ENCODE measurements around the gene APEH. TPM values are rescaled to one million over a fixed set of nuclear protein-coding genes. Genes with fewer than 3 reads are reported as not detected.

Gene APEH
- total and polyA plus RNA-seq, 2 of the 13 experiments (the other 11 are each of a cell fraction or from before 2014, with no cell fraction given): 116 to 130 TPM

DNA sequence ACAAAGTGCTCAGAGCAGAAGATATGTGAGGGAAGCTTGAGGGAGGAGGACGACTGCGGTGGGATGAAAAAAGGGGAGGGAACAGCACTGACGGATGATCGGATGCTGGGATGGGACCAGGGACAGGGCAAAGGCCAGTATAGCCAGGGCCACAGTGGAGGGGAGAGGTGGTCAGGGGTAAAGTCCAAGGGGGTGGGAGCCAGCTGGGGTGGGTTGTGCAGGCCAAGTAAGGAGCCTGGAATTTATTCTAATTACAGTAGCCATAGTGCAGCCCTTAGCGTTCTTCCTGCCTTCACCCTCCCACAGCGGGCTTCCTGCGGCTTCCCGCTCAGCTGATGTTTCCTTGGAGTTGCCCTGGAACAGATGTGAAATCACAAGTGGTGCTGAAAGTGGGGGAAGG lies 7.6 kb upstream of the APEH start (continued):
- TF ChIP-seq NCOA2 (CRISPR knock-in tag; IDR thresholded peaks at IDR 0.05): peak; percentile 41; the same call in 1 of the 2 replicates
- TF ChIP-seq ZNF891 (CRISPR knock-in tag; IDR thresholded peaks at IDR 0.05): no peak
- TF ChIP-seq, protein P1, sequence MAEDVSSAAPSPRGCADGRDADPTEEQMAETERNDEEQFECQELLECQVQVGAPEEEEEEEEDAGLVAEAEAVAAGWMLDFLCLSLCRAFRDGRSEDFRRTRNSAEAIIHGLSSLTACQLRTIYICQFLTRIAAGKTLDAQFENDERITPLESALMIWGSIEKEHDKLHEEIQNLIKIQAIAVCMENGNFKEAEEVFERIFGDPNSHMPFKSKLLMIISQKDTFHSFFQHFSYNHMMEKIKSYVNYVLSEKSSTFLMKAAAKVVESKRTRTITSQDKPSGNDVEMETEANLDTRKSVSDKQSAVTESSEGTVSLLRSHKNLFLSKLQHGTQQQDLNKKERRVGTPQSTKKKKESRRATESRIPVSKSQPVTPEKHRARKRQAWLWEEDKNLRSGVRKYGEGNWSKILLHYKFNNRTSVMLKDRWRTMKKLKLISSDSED (CRISPR knock-in tag; IDR thresholded peaks at IDR 0.05): no peak
- TF ChIP-seq ZNF567 (CRISPR knock-in tag; IDR thresholded peaks at IDR 0.05; ENCODE audit: borderline replicate concordance): no peak
- no peak for TF ChIP-seq ZNF782 (CRISPR knock-in tag; IDR thresholded peaks at IDR 0.05; ENCODE audit: borderline replicate concordance)
- TF ChIP-seq CBFB (CRISPR knock-in tag; IDR thresholded peaks at IDR 0.05): no peak
- TF ChIP-seq ZNF205 (CRISPR knock-in tag; IDR thresholded peaks at IDR 0.05): no peak
- TF ChIP-seq, protein P2, sequence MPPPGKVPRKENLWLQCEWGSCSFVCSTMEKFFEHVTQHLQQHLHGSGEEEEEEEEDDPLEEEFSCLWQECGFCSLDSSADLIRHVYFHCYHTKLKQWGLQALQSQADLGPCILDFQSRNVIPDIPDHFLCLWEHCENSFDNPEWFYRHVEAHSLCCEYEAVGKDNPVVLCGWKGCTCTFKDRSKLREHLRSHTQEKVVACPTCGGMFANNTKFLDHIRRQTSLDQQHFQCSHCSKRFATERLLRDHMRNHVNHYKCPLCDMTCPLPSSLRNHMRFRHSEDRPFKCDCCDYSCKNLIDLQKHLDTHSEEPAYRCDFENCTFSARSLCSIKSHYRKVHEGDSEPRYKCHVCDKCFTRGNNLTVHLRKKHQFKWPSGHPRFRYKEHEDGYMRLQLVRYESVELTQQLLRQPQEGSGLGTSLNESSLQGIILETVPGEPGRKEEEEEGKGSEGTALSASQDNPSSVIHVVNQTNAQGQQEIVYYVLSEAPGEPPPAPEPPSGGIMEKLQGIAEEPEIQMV (CRISPR knock-in tag; IDR thresholded peaks at IDR 0.05; ENCODE audit: low read depth): no peak
- TF ChIP-seq, protein P3, sequence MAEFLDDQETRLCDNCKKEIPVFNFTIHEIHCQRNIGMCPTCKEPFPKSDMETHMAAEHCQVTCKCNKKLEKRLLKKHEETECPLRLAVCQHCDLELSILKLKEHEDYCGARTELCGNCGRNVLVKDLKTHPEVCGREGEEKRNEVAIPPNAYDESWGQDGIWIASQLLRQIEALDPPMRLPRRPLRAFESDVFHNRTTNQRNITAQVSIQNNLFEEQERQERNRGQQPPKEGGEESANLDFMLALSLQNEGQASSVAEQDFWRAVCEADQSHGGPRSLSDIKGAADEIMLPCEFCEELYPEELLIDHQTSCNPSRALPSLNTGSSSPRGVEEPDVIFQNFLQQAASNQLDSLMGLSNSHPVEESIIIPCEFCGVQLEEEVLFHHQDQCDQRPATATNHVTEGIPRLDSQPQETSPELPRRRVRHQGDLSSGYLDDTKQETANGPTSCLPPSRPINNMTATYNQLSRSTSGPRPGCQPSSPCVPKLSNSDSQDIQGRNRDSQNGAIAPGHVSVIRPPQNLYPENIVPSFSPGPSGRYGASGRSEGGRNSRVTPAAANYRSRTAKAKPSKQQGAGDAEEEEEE (CRISPR knock-in tag; IDR thresholded peaks at IDR 0.05; ENCODE audit: borderline replicate concordance): no peak
- TF ChIP-seq, protein P4, sequence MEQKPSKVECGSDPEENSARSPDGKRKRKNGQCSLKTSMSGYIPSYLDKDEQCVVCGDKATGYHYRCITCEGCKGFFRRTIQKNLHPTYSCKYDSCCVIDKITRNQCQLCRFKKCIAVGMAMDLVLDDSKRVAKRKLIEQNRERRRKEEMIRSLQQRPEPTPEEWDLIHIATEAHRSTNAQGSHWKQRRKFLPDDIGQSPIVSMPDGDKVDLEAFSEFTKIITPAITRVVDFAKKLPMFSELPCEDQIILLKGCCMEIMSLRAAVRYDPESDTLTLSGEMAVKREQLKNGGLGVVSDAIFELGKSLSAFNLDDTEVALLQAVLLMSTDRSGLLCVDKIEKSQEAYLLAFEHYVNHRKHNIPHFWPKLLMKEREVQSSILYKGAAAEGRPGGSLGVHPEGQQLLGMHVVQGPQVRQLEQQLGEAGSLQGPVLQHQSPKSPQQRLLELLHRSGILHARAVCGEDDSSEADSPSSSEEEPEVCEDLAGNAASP (CRISPR knock-in tag; IDR thresholded peaks at IDR 0.05; ENCODE audit: borderline replicate concordance): no peak
- TF ChIP-seq, protein P5, sequence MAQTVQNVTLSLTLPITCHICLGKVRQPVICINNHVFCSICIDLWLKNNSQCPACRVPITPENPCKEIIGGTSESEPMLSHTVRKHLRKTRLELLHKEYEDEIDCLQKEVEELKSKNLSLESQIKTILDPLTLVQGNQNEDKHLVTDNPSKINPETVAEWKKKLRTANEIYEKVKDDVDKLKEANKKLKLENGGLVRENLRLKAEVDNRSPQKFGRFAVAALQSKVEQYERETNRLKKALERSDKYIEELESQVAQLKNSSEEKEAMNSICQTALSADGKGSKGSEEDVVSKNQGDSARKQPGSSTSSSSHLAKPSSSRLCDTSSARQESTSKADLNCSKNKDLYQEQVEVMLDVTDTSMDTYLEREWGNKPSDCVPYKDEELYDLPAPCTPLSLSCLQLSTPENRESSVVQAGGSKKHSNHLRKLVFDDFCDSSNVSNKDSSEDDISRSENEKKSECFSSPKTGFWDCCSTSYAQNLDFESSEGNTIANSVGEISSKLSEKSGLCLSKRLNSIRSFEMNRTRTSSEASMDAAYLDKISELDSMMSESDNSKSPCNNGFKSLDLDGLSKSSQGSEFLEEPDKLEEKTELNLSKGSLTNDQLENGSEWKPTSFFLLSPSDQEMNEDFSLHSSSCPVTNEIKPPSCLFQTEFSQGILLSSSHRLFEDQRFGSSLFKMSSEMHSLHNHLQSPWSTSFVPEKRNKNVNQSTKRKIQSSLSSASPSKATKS (CRISPR knock-in tag; IDR thresholded peaks at IDR 0.05): no peak
- no peak for TF ChIP-seq ZNF841 (CRISPR knock-in tag; IDR thresholded peaks at IDR 0.05; ENCODE audit: borderline replicate concordance)
- TF ChIP-seq SMARCE1 (IDR thresholded peaks at IDR 0.05; ENCODE audit: borderline replicate concordance): no peak
- TF ChIP-seq ZNF263 (CRISPR knock-in tag; IDR thresholded peaks at IDR 0.05): peak; percentile 93
